Measurements from ENCODE around the gene SMIM35.

Gene SMIM35

DNA sequence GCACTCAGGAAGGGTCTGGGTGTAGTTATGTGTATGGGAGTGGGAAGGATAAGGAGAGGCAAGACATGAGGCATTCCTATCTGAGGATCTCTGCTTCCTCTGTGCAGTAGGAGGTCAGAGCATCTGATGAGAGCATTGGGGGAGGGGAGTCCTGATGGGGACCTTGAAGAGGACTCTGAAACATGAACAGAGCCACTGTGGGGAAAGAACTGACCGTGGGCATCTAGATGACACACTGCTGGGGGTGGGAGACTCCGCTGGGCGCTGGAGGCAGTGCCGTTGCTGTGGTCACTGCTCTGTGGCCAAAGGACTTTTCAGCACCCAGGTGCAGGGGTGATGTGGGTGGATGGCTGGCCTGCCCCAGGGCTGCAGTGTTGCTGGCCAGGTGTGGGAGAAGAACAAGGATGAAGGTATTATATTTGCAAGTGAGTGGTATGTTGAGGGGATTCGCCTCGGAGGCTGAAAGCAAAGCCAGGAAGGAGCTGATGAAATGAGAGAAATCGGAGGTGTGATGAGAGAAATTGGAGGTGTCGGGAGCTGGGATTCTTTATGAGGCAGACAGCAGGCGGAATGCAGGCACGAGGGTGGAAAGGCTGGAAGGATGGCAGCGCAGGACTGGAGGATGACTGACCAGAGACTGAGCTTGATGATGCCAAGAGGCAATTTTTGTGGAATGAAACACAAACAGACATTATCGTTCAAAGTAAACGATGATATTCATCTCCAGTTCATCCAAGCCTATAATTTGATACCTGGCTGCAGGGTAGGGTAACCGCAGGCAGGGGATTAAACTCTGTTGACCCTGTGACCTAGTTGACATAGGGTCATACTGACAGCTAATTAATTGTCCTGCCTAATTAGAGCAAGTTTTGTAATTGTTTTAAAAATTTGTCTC lies 29.3 kb downstream of the SMIM35 start:
- no peak for DNase-seq

DNA sequence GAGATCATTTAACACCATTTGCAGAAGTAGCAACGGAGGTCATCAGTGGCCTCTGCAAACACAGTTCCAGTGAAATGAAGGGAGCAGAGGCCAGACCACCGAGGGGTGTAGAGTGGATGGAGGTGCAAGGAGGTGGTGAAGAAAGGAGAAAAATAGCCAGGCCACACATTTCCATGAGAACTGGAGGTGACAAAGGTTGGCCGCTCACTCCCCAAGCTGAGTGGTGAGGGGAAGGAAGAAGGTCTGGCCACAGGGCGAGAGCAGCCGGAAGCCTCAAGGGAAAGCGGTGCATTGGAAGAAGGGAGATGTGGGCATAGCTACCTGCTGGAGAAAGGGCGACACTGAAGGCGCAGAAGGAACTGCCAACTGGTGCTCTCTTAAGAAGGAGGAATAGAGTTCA lies 30.0 kb downstream of the SMIM35 start:
- no peak for DNase-seq

DNA sequence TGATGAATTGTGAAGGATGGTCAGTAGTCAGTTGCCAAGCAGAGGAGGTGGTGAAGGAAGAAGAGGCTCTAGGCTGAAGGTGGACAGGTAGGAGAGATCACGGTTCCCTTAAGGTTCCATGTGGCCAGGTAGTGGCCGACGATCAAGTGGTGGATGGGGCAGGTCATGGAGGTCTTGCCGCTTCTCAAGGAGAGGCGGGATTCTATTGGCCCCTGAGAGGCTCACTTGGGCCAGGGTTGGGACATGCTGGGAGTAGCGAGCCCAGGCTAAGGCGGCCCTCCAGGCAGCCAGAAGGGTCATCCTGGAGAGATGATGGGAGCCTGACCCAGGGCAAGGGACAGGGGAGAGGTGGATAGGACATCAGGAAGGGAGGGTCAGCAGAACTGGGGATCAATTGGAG lies 30.8 kb downstream of the SMIM35 start:
- DNase-seq: no peak

DNA sequence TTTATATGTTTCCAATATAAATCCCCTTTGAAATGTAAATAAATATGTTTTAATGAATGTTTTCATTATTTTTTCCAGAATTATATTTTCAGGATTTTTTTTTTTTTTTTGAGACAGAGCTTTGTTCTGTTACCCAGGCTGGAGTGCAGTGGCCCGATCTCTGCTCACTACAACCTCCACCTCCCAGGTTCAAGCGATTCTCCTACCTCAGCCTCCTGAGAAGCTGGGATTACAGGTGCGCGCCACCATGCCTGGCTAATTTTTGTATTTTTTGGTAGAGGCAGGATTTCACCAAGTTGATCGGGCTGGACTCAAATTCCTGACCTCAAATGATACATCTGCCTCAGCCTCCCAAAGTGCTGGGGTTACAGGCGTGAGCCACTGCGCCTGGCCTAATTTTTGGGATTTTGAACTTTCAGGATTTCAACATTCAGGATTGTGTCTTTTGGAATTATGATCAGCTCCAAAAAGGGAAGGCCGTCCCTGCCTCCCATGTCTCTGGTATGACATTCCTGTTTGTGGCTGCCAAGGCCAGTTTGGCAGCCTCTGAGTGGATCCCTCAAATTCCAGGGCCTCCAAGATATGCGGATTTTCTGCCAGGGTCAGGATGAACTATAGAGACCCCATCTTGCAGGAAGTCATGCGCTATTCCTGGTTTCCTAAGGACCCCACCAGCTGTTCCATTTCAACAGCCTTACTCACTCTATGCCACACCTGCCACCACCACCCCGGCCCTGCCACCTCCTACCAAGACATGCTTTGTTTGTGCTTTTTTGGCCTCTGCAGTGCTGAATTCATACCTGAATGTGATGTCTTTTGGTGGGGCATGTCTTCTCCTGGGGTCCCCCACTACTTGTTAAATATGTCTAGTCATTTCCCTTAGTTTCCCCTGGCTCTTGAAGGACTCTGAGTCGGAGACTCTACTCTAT lies 31.8 kb downstream of the SMIM35 start:
- DNase-seq: no peak

DNA sequence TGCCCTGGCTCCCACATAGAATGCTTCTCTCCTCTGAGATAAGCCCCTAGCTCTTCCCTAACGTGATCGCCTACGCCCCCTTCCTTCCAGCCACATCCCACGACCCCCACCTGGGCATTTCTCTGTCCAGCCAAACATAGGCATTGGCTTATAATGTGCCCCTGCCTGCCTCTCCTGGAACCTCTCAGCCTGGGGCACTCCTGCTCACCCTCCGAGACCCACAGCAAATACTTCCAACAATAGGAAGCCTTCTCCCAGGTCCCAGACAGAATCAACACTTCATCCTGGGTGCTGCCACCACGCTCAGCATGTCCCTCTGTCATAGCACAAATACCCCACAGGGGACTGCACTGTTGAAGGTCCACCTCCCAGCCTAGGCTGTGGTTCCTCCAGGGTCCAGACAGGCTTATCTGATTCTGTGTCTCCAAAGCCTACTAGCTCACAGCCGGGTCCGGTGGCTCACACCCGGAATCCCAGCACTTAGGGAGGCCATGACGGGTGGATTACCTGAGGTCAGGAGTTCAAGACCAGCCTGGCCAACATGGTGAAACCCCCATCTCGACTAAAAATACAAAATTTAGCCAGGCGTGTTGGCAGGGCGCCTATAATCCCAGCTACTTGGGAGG lies 34.1 kb downstream of the SMIM35 start:
- no peak for DNase-seq

DNA sequence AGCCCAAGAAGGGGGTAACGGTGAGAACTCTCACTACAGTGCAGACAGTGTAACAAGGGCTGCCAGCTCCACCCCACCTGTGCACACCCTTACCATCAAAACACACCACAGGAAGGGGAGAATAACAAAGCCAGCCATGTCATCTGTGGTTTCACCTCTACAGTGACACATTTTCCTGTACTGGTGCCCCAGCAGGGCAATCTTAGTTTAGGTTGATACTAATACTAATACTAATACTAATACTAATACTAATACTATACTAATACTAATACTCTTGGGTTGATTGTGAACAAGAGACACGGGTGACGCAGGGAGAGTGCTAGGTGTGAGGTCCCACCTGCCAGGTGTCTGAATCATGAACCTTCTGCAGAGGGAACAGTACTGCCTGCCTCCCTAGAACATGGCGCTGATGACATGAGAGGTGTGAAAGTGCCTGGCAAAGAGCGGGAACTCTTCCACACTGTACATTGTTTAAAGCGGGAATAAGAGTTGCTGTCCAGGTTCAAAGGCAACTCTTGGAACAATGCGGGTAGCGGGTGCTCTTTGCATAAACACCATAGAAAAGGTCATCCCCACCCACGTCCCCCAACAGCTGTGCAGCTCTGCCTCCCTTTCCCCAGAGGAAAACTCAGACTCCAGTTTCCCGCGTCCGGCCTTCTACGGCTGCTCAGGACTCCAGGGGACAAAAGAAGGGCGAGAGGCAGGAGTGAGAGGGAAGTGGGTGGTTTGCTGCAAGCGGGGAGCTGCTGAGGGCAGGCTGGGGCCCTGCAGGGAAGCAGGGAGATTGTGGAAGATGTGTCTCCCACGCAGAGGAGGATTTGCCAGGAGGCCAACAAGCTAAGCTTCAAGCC lies 34.9 kb downstream of the SMIM35 start:
- peak in 2 of 4 experiments; percentile 41 to 64 for DNase-seq

DNA sequence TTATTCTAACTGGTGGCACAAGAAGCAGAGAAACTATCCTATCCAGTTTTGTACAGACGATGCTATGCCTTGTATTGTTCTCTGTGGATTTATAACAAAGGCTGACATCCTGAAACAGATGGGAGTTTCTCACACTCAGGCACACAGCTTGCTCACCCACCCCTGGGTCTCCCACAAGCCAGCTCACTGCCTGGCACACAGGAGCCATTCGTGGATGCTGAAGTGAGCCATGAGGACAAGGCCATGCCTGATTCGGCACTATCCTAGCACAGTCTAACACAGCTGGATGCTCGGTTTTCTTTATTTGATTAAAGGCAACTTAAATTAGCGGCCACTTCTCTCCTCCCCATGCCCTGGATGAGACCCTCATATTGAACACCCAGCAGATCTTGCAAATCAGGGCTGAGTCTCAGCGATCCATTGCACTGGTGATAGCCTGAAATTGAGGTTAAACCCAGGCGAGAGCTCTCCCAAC lies 35.6 kb downstream of the SMIM35 start:
- peak in 2 of 4 experiments; percentile 28 to 37 for DNase-seq

DNA sequence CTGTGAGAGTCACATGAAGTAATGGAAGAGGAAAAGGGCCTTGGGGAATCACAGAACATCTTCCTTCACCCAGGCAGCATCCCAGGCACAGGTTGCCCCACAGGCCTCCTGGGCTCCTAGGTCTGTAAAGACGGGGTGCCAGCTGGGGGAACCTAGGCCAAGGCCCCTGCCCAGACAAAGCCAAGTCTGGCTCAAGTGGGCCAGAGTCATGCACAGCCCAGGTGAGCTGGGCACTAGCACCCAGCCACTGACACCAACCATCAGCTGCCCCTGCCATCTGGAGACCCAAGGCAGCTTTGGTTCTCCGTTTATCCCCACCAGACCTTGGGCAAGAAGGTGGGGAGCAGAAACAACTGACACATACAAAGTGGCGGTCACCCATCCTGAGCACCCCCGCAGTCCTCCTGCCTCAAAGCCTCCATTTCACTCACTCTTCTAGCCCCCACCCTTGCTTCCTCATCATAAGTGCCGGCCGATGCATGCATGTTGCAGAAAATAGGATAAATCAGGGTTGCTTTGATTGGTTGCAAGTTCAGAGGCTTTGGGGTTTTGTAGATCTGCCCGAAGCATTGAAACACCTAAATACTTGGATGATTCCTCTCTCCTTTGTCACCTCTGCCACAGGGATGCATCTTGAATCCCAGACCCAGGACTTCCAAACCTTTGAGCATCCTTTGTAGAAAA lies 36.4 kb downstream of the SMIM35 start:
- no peak for DNase-seq

DNA sequence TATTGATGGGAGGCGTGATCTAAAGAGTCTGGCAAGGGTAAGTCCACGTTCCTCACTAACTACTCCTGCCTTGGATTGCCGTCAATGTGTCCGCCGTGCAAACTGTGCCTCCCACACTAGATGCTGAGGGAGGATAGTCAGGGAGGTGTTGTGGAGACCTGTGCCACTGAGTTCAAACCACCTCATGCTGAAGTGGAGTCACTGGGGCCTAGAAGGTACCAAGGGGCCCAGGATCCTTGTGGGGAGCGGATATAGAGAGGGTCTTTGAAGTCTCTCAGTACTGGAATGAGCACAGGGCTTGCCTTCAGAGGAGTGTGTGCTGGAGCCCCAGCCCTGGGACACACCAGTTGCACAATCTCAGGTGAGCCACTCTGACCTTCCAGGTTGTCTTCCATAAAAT lies 37.0 kb downstream of the SMIM35 start:
- no peak for DNase-seq

DNA sequence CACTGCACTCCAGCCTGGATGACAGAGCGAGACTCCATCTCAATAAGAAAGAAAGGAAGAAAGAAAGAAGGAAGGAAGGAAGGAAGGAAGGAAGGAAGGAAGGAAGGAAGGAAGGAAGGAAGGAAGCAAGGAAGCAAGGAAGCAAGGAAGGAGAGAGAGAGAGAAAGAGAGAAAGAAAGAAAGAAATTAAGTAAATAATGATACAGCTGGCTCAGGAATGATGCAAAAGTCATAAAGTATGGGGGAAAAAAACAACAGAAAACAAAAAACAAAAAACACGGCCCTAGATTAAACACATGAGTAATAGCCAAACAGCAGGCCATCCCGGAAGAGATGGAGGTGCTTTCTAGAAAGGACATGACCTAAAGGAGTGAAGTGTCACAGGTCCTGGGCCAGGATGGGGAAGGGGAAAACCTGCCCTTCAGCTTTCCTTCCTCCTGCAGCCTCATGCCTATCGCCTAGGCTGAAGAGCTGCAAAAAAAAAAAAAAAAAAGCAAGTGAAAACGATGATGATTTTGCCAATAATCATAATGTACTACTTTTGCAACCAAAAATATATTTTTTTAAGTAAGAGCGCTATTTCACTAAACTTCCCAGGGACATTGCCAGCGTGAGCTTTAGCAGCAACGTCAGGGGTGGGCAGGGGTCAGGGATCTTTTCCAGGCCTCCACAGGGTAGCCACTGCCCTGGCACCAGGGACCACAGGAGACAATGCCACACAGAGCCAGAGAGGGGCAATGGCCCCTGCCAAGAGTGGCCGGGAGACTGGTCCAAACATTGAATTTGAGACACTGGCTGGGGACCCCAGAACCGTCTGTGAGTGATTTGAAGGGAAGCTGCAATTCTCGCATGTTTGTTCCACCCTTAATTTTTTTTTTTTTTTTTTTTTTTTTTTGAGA lies 38.0 kb downstream of the SMIM35 start:
- no peak for DNase-seq

DNA sequence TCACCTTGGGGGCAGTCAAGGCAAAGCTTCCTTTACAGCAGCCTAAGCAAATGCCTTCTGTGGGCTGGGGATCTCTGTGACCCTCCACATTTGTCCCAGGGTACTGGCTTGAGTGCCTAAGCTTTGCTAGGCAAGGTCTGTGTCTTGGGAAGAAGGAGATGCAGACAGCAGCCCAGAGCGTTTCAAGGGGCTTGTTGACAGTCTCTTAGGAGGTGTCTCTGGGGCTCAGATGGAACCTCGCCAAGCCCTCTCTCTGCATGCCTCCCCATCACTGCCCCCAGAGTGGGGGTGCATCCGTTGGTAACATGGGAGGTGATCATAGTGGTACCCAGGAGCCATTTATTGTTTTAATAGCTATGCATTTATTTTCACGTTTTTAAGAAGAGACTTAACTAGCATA lies 39.0 kb downstream of the SMIM35 start:
- no peak for DNase-seq

DNA sequence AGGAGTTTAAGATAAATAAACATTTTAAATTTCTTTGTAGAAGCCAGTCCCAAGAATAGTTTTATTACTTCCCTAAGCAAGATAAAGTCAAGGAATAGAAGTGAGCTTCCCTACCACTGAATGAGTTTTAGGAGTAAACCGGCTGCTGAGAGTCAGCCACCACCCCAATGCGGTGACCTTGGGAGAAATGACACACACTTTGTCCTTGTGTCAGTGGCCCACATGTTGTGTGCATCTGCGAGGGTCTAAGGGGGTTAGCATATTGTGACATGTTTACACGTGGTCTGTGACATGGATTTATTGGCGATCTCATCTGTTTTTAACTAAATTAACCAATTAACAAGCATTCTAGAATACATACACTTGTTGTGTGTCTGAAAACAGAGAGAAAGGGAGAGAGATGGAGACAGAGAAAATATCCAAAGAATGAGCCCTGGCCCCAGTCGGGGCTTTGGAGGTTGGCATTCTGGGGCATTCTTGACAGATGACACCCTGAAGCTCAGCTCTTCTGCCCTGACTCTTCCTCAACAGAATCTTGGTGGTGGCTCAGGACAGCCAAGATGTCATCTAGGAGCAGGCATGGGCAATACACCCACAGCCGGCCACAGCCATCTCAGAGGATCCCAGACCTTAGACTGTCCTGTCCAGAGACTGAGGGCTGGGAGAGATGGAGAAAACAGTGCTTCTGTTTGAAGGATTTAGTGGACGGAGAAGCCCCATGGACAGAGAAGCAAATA lies 39.6 kb downstream of the SMIM35 start:
- no peak for DNase-seq

DNA sequence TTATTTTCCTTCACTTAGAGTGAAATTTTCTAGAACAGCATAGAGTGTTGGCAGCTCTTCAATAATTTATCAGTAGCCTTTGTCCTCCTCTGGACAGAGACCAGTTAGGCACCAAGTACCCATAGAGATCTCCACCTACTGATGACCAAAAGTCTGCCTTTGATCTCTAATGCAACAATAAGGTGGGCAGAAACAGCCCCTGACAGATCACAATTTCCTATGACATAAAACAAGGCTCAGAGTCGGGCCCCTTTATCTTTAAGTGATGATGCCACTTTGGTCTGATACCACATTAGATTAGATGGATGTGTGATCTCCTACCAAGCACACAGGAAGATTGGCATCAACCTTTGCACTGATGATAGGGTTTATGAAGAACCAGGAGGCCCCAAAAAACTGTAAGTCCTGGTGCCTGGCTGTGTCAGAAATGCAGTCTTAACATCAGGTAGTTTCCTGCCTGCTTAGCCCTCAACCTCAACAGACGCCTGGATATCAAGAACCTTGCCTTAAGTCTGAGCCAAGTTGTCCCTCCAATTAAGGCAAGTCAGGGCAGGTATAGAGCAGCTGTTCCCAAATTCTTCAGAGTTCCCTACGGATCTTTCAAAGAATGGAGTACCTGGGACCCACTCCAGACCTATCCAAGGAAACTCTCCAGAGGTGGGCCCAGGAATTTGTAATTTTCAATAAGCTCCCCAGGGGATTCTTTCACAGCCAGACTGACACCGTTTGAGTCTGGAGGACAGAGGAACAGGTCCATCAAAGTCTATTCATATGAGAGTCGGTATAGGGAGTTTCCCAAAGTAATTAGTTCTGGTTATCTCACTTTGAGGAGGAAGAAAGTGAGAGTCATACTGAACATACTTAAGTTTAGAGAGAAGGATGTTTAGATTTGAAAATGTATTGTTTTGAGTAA lies 40.5 kb downstream of the SMIM35 start:
- DNase-seq: no peak

DNA sequence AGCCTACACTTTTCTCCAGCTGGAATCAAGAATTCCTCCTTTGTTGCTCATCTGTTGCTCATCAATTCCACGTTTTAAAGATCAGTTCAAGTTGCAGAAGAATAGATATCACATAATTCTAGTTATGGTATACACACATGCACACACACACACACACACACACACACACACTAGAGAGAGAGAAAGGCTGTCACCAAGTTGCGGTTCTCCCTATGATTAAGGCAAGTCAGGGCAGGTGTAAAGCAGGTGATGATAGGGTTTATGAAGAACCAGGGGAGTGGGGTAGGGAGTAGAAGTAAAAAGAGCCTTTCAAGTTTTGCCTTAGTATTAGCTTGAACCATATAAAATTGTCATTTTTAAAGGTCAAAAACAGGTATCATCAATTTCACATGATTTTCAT lies 41.6 kb downstream of the SMIM35 start:
- no peak for DNase-seq

DNA sequence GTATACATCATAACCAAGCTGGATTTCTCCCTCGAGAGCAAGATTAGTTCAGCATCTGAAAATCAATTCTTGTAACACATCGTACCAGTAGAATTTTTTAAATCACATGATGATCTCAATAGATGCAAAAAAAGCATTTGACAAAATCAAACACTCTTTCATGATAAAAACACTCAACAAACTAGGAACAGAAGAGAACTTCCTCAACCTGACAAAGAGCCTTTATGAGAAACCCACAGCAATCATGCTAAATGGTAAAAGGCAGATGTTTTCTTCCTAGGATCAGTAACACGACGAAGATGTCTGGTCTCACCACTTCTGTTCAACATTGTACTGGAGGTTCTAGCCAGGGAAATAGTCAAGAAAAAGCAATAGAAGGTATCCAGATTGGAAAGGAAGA lies 44.0 kb downstream of the SMIM35 start:
- DNase-seq: no peak

DNA sequence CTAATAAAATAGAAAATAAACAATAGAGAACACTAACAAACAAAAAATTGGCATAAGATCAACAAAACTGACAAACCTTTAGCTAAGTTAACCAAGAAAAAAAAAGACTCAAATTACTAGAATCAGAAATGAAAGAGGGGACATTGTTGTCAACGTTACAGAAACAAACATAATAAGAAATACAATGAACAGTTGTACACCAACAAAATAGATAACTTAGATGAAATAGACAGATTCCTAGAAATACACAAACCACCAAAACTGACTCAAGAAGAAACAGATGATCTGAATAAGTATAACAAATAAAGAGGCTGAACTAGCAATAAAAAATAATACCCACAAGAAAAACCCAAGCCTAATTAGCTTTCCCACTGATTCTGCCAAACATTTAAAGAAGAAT lies 44.6 kb downstream of the SMIM35 start:
- DNase-seq: no peak

DNA sequence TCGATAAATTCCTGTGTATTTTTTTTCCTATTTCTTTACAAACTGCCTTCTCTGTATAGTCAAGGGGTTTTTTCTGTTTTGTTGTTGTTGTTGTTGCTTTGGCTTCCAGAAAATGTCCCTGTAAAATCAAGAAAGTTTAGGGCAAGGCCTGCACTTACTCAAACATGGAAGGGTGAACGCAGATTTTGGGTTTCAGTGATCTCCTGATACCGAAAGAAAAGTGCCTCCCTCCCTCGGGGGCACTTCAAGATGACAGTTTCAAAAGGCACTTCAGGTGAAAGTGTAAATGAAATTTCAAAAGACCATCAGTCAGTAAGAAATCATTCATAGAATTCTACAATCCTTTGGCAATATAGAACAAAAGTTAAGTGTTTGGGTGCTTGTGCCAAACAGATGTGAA lies 53.3 kb downstream of the SMIM35 start:
- DNase-seq: no peak

DNA sequence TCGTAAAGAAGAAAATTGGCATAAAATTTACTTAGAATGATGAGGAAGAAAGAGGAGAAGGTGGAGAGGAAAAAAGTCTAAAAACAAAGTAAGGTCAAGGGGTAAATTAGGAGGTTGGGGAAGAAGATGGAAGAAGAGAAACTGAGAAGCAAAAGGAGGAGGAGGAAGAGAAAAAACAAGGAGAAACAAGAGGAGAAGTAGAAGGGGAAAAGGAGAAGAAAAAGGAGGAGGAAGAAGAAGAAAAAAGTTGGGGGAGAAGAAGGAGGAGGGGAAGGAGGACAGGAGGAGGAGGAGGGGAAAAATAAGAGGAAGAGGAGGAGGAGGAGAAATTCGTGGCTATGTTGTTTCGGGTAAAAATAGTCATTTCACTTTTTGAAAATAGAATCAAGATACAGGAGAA lies 58.1 kb downstream of the SMIM35 start:
- DNase-seq: no peak

DNA sequence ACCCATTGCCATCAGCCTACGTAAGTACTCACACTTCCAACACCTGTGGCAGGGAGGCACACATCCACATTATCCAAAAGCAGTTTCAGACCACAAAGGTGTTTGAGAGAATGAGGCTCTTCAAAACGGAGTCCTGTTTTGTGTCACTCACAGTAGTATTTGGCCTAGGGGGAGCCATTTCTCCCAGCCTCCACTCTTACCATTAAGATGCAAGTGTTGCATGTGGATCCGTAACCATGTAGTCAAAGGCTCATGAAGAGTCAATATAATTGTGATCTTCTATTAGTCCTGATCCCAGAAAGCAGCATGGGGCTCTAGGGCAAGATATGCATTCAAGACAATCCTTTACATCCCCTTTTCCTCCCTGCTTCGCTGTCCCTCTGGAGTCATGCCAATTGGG lies 59.1 kb downstream of the SMIM35 start:
- DNase-seq: no peak
